CD4-positive, alpha-beta memory T cell (primary cell): ENCODE data around the gene SLC2A1. TPM values are rescaled to one million over a fixed set of nuclear protein-coding genes. Genes with fewer than 3 reads are reported as not detected.
A peak's percentile ranks its signal among the peaks of the same experiment; 100 is the strongest.

ENCODE experiments used
- CTCF ChIA-PET: fragments of 350-600 bp; sonication (Branson Sonifier 250); formaldehyde crosslinking; loops from one replicate; lab custom pipeline; 2021; ENCODE audit warnings: inconsistent platforms; ENCODE audit not compliant: partially characterized antibody; lab: Charles Lee
- POLR2A ChIA-PET: fragments of 350-600 bp; sonication (Branson Sonifier 250); formaldehyde crosslinking; loops from one replicate; lab custom pipeline; 2021; ENCODE audit not compliant: partially characterized antibody; lab: Charles Lee
- DNase-seq, 5 donors: peaks; one replicate each; pipeline versions ENCODE4 v3.0.0 to v3.0.0-alpha.2; 2020 to 2022; ENCODE audit warnings: mixed read lengths in 1 of 5
- H3K27ac ChIP-seq: one replicate; pipeline ENCODE4 v1.7.0; 2013; ENCODE audit warnings: low read depth, low read length
- H3K27me3 ChIP-seq: 2 replicates; pipeline ENCODE4 v1.7.0; 2013; ENCODE audit warnings: mild to moderate bottlenecking, low read length, moderate library complexity; ENCODE audit not compliant: insufficient read depth
- H3K36me3 ChIP-seq: 2 replicates; pipeline ENCODE4 v1.7.0; 2013; ENCODE audit warnings: mild to moderate bottlenecking, low read length, moderate library complexity; ENCODE audit not compliant: insufficient read depth
- H3K4me1 ChIP-seq: 2 replicates; pipeline ENCODE4 v1.7.0; 2013; ENCODE audit warnings: mild to moderate bottlenecking, low read length, moderate library complexity; ENCODE audit not compliant: insufficient read depth
- H3K4me3 ChIP-seq, 2 donors: one replicate each; pipeline ENCODE4 v1.7.0; 2013; ENCODE audit warnings: low read length in 2 of 2, mild to moderate bottlenecking in 1 of 2
- H3K9me3 ChIP-seq, 2 donors: one replicate each; pipeline ENCODE4 v1.7.0; 2013; ENCODE audit warnings: low read length in 2 of 2, control low read depth in 1 of 2; ENCODE audit not compliant: control insufficient read depth in 1 of 2
- H3K27ac Mint-ChIP-seq, 7 donors: one replicate each; pipeline ENCODE4 v1.8.0; 2020 to 2021; ENCODE audit warnings: mixed read lengths in 7 of 7, mild to moderate bottlenecking in 6 of 7, inconsistent platforms in 3 of 7, moderate library complexity in 3 of 7
- H3K27me3 Mint-ChIP-seq, 2 donors: one replicate each; pipeline ENCODE4 v1.8.0; 2020 to 2021; ENCODE audit warnings: mixed read lengths in 2 of 2
- H3K36me3 Mint-ChIP-seq, 2 donors: one replicate each; pipeline ENCODE4 v1.8.0; 2020 to 2021; ENCODE audit warnings: mixed read lengths in 2 of 2, inconsistent platforms in 1 of 2, mild to moderate bottlenecking in 1 of 2
- H3K4me1 Mint-ChIP-seq, 4 donors: one replicate each; pipeline ENCODE4 v1.8.0; 2020 to 2021; ENCODE audit warnings: mixed read lengths in 4 of 4, mild to moderate bottlenecking in 1 of 4
- H3K4me3 Mint-ChIP-seq, 8 donors: one replicate each; pipeline ENCODE4 v1.8.0; 2020 to 2021; ENCODE audit warnings: mixed read lengths in 8 of 8, mild to moderate bottlenecking in 7 of 8, moderate library complexity in 6 of 8, inconsistent platforms in 3 of 8
- H3K9me3 Mint-ChIP-seq, 8 donors: one replicate each; pipeline ENCODE4 v1.8.0; 2020 to 2021; ENCODE audit warnings: mixed read lengths in 8 of 8, mild to moderate bottlenecking in 5 of 8, inconsistent platforms in 3 of 8, moderate library complexity in 1 of 8
- intact Hi-C: fragments of 100-400 bp; cut with micrococcal nuclease; formaldehyde crosslinking; loops from one replicate; pipeline ENCODE4 v1.15.1; 2023
- polyA plus RNA-seq, 2 donors: library from polyadenylated mRNA; unstranded; fragments of 300-500 nt; fragmentation: Illumina TruSeq; gene quantifications; one replicate each; pipeline ENCODE4 v1.2.3, GENCODE V29; 2021
- total RNA-seq, 2 experiments: library from RNA; stranded (reverse); gene quantifications; one replicate each; pipeline ENCODE4 v1.2.3, GENCODE V29; 2021

The SLC2A1 gene
- total and polyA plus RNA-seq, 4 experiments from 2014 or later: 22.7 to 58.4 (median 43.7) TPM

DNA sequence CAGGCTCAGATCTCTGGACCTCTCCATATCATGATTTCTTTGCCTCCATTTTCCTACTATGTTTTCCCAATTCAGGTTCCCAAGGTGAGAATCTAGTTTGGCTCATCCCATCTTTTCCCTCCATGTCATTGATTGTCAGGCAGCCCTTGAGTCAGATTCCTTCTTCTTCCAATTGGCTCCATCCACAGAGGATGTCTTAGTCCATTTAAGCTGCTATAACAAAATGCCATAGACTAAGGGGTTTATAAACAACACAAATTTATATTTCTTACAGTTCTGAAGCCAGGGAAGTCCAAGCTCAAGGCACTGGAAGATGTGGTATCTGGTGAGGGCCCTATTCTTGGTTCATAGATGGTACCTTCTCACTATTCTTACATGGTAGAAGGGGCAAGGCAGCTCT lies 42.8 kb upstream of the SLC2A1 start:
- DNase-seq: no peak
- POLR2A ChIA-PET: no interaction called here

GRCh38 chr1:43000271-43000670 lies 41.6 kb upstream of the SLC2A1 start:
- ChIA-PET POLR2A (no interaction called here), CTCF (no interaction called here)
- Histone ChIP-seq H3K36me3 (no peaks in the 10 kb centered on the region), H3K9me3 (no peaks in the 10 kb centered on the region), H3K27ac (no peak overlapping the region), H3K27me3 (no peaks in the 10 kb centered on the region), H3K4me1 (no peaks in the 10 kb centered on the region), H3K4me3 (no peak overlapping the region)
- no peaks in the 10 kb centered on the region for H3K9me3 Mint-ChIP-seq
- peaks cover 0 to 1% of the 10 kb centered on the region in 2 donors for H3K27me3 Mint-ChIP-seq
- H3K36me3 Mint-ChIP-seq: no peaks in the 10 kb centered on the region
- intact Hi-C loops: no loop called here
- H3K27ac Mint-ChIP-seq: no peak overlapping the region
- no peaks in the 10 kb centered on the region for H3K4me1 Mint-ChIP-seq
- DNase-seq: no peak
- no peak overlapping the region for H3K4me3 Mint-ChIP-seq

More for the DNA sequence above, 42.8 kb upstream of the SLC2A1 start:
- H3K27ac ChIP-seq: no peak overlapping the region
- Mint-ChIP-seq H3K27ac (peak overlapping the region in 1 of 7 donors; percentile 2), H3K36me3 (no peaks in the 10 kb centered on the region), H3K4me3 (no peak overlapping the region), H3K4me1 (no peaks in the 10 kb centered on the region), H3K9me3 (no peaks in the 10 kb centered on the region), H3K27me3 (peaks cover 0 to 1% of the 10 kb centered on the region in 2 donors)
- H3K27me3 ChIP-seq: no peaks in the 10 kb centered on the region
- H3K4me3 ChIP-seq: no peak overlapping the region
- no peaks in the 10 kb centered on the region for H3K9me3 ChIP-seq
- intact Hi-C loops: no loop called here
- no peaks in the 10 kb centered on the region for H3K36me3 ChIP-seq
- no peaks in the 10 kb centered on the region for H3K4me1 ChIP-seq
- CTCF ChIA-PET: no interaction called here

GRCh38 chr1:42999308-42999707 lies 40.6 kb upstream of the SLC2A1 start:
- Mint-ChIP-seq H3K27me3 (peaks cover 0 to 1% of the 10 kb centered on the region in 2 donors), H3K36me3 (no peaks in the 10 kb centered on the region), H3K9me3 (no peaks in the 10 kb centered on the region), H3K27ac (no peak overlapping the region), H3K4me3 (no peak overlapping the region), H3K4me1 (no peaks in the 10 kb centered on the region)
- Histone ChIP-seq H3K36me3 (no peaks in the 10 kb centered on the region), H3K27me3 (no peaks in the 10 kb centered on the region), H3K9me3 (no peaks in the 10 kb centered on the region), H3K4me1 (no peaks in the 10 kb centered on the region), H3K4me3 (no peak overlapping the region), H3K27ac (no peak overlapping the region)
- intact Hi-C loops: no loop called here
- ChIA-PET CTCF (no interaction called here), POLR2A (no interaction called here)
- DNase-seq: no peak

GRCh38 chr1:42998386-42998785 lies 39.7 kb upstream of the SLC2A1 start:
- no peak overlapping the region for H3K4me3 Mint-ChIP-seq
- intact Hi-C loops: no loop called here
- ChIA-PET CTCF (no interaction called here), POLR2A (no interaction called here)
- H3K9me3 ChIP-seq: no peaks in the 10 kb centered on the region
- H3K36me3 Mint-ChIP-seq: no peaks in the 10 kb centered on the region
- H3K36me3 ChIP-seq: no peaks in the 10 kb centered on the region
- H3K4me1 ChIP-seq: no peaks in the 10 kb centered on the region
- no peak overlapping the region for H3K27ac Mint-ChIP-seq
- H3K9me3 Mint-ChIP-seq: no peaks in the 10 kb centered on the region
- no peaks in the 10 kb centered on the region for H3K27me3 ChIP-seq
- H3K27ac ChIP-seq: no peak overlapping the region
- no peak for DNase-seq
- no peak overlapping the region for H3K4me3 ChIP-seq
- H3K4me1 Mint-ChIP-seq: no peaks in the 10 kb centered on the region
- H3K27me3 Mint-ChIP-seq: peaks cover 0 to 1% of the 10 kb centered on the region in 2 donors

- H3K27me3 ChIP-seq: no peaks in the 10 kb centered on the region
- no peaks in the 10 kb centered on the region for H3K36me3 Mint-ChIP-seq
- intact Hi-C loops: no loop called here
- H3K4me1 ChIP-seq: no peaks in the 10 kb centered on the region
- no peaks in the 10 kb centered on the region for H3K36me3 ChIP-seq
- H3K4me3 ChIP-seq: no peak overlapping the region
- H3K27ac ChIP-seq: no peak overlapping the region
- H3K27ac Mint-ChIP-seq: no peak overlapping the region
- ChIA-PET POLR2A (interaction anchor here (0.6 kb wide), 1 partner anchor 519 kb away, joined by 3 read pairs; no protein-coding TSS in a partner anchor), CTCF (no interaction called here)
- no peaks in the 10 kb centered on the region for H3K9me3 Mint-ChIP-seq
- DNase-seq: no peak
- H3K9me3 ChIP-seq: no peaks in the 10 kb centered on the region
- H3K27me3 Mint-ChIP-seq: no peaks in the 10 kb centered on the region
- H3K4me1 Mint-ChIP-seq: no peaks in the 10 kb centered on the region
- H3K4me3 Mint-ChIP-seq: no peak overlapping the region
Measured at GRCh38 chr1:42996384-42996970, 37.8 kb upstream of the SLC2A1 start.

GRCh38 chr1:42993502-42994136 lies 35.0 kb upstream of the SLC2A1 start:
- intact Hi-C loops: no loop called here
- Mint-ChIP-seq H3K9me3 (peaks cover 0 to 9% (median 5%) of the 10 kb centered on the region in 8 donors), H3K4me1 (no peaks in the 10 kb centered on the region), H3K36me3 (peaks cover 5 to 9% of the 10 kb centered on the region in 2 donors), H3K27ac (peak overlapping the region in 1 of 7 donors; percentile 9), H3K4me3 (no peak overlapping the region), H3K27me3 (peaks cover 0 to 1% of the 10 kb centered on the region in 2 donors)
- Histone ChIP-seq H3K36me3 (no peaks in the 10 kb centered on the region), H3K27ac (no peak overlapping the region), H3K9me3 (no peaks in the 10 kb centered on the region), H3K4me3 (no peak overlapping the region), H3K4me1 (no peaks in the 10 kb centered on the region), H3K27me3 (no peaks in the 10 kb centered on the region)
- no peak for DNase-seq
- CTCF ChIA-PET: interaction anchor here (0.6 to 1.1 kb wide), 2 partner anchors 9 to 80 kb away, joined by 3 read pairs; no protein-coding TSS in a partner anchor
- POLR2A ChIA-PET: no interaction called here

DNA sequence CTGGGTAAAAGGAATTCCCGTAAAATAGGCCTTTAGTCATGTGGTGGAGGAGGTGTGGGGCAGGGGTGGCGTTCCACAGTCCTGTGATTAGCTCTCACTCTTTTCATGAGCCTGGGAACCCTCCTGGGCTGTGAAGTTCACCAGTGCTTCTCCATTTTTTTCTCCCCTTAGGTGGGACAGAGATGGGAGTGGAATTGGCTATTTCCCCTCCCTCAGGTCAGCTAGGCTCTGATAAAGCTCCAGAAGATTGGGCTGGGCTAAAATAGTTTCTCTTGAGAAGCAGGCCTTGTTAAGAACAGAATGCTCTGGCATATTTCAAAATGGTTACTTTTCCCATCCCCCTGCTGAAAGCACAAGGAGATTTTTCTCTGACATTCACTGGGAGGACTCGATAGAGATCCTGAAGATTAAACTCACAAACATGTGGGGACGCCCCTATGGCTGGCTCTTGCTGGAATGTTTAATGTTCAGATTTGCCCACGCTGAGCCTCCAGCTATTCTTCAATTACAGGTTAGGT lies 33.4 kb upstream of the SLC2A1 start:
- Histone ChIP-seq H3K4me1 (no peaks in the 10 kb centered on the region), H3K9me3 (no peaks in the 10 kb centered on the region), H3K36me3 (no peaks in the 10 kb centered on the region), H3K4me3 (no peak overlapping the region), H3K27ac (no peak overlapping the region), H3K27me3 (no peaks in the 10 kb centered on the region)
- DNase-seq: no peak
- H3K4me3 Mint-ChIP-seq: no peak overlapping the region
- peaks cover 5 to 9% of the 10 kb centered on the region in 2 donors for H3K36me3 Mint-ChIP-seq
- H3K4me1 Mint-ChIP-seq: no peaks in the 10 kb centered on the region
- POLR2A ChIA-PET: no interaction called here
- no peak overlapping the region for H3K27ac Mint-ChIP-seq
- peaks cover 0 to 9% (median 5%) of the 10 kb centered on the region in 8 donors for H3K9me3 Mint-ChIP-seq
- peaks cover 0 to 1% of the 10 kb centered on the region in 2 donors for H3K27me3 Mint-ChIP-seq
- intact Hi-C loops: no loop called here
- CTCF ChIA-PET: no interaction called here
